HEK293 (cell line): Measurements from ENCODE around the gene ITGAL.

Experiments used
- BCL11A ChIP-seq: fragments of 450-650 bp; formaldehyde crosslinking; IDR thresholded peaks from 2 replicates; pipeline ENCODE4 v1.5.1; 2016; ENCODE audit warnings: low read depth, missing biosample characterization, missing genetic modification characterization
- CTCF ChIP-seq: fragments of 450-650 bp; formaldehyde crosslinking; IDR thresholded peaks from 2 replicates; pipeline ENCODE4 v1.5.1; 2016; ENCODE audit warnings: missing biosample characterization, missing genetic modification characterization
- ELK4 ChIP-seq: IDR thresholded peaks from 2 replicates; pipeline ENCODE4 v1.6.1; 2011; ENCODE audit warnings: mild to moderate bottlenecking, low read depth, low read length, borderline replicate concordance
- GLI2 ChIP-seq: fragments of 450-650 bp; formaldehyde crosslinking; IDR thresholded peaks from 2 replicates; pipeline ENCODE4; 2017; ENCODE audit warnings: missing biosample characterization, missing genetic modification characterization, low read depth, borderline replicate concordance
- GLIS1 ChIP-seq: fragments of 450-650 bp; formaldehyde crosslinking; IDR thresholded peaks from 2 replicates; pipeline ENCODE4 v1.5.1; 2016; ENCODE audit warnings: missing biosample characterization, missing genetic modification characterization
- HIC1 ChIP-seq: fragments of 450-650 bp; formaldehyde crosslinking; IDR thresholded peaks from 2 replicates; pipeline ENCODE4 v1.5.1; 2016; ENCODE audit warnings: missing biosample characterization, missing genetic modification characterization
- HOXD13 ChIP-seq: sonication (generic); formaldehyde crosslinking; IDR thresholded peaks from 2 replicates; pipeline ENCODE4 v1.8.0; 2022; ENCODE audit warnings: missing genetic modification reagents, borderline replicate concordance
- KLF16 ChIP-seq: fragments of 450-650 bp; formaldehyde crosslinking; IDR thresholded peaks from 2 replicates; pipeline ENCODE4 v1.5.1; 2017; ENCODE audit warnings: missing biosample characterization, missing genetic modification characterization
- MEIS1 ChIP-seq: sonication (generic); formaldehyde crosslinking; IDR thresholded peaks from 2 replicates; pipeline ENCODE4 v1.8.1; 2022; ENCODE audit warnings: missing genetic modification reagents, mild to moderate bottlenecking, borderline replicate concordance
- MYNN ChIP-seq: fragments of 450-650 bp; formaldehyde crosslinking; IDR thresholded peaks from 2 replicates; pipeline ENCODE4 v1.5.1; 2016; ENCODE audit warnings: missing biosample characterization, missing genetic modification characterization, borderline replicate concordance
- PRDM1 ChIP-seq: fragments of 450-650 bp; formaldehyde crosslinking; IDR thresholded peaks from 2 replicates; pipeline ENCODE4; 2016; ENCODE audit warnings: missing biosample characterization, missing genetic modification characterization
- SP3 ChIP-seq: fragments of 450-650 bp; formaldehyde crosslinking; IDR thresholded peaks from 2 replicates; pipeline ENCODE4 v1.5.1; 2016; ENCODE audit warnings: missing biosample characterization, missing genetic modification characterization
- WT1 ChIP-seq: fragments of 450-650 bp; formaldehyde crosslinking; IDR thresholded peaks from 2 replicates; pipeline ENCODE4 v1.5.1; 2016; ENCODE audit warnings: missing biosample characterization, missing genetic modification characterization
- ZBTB17 ChIP-seq: fragments of 450-650 bp; formaldehyde crosslinking; IDR thresholded peaks from 2 replicates; pipeline ENCODE4 v1.5.1; 2016; ENCODE audit warnings: missing biosample characterization, missing genetic modification characterization
- ZBTB21 ChIP-seq: fragments of 450-650 bp; formaldehyde crosslinking; IDR thresholded peaks from 2 replicates; pipeline ENCODE4 v1.5.1; 2017; ENCODE audit warnings: missing biosample characterization, missing genetic modification characterization
- ZBTB48 ChIP-seq: fragments of 450-650 bp; formaldehyde crosslinking; IDR thresholded peaks from 2 replicates; pipeline ENCODE4 v1.5.1; 2016; ENCODE audit warnings: missing biosample characterization, missing genetic modification characterization
- ZFP37 ChIP-seq: fragments of 450-650 bp; formaldehyde crosslinking; IDR thresholded peaks from 2 replicates; pipeline ENCODE4 v1.5.1; 2016; ENCODE audit warnings: missing biosample characterization, missing genetic modification characterization
- ZFP41 ChIP-seq: fragments of 450-650 bp; formaldehyde crosslinking; IDR thresholded peaks from 2 replicates; pipeline ENCODE4 v1.5.1; 2016; ENCODE audit warnings: missing biosample characterization, missing genetic modification characterization, borderline replicate concordance
- ZNF112 ChIP-seq: fragments of 450-650 bp; formaldehyde crosslinking; IDR thresholded peaks from 2 replicates; pipeline ENCODE4 v1.5.0; 2017; ENCODE audit warnings: missing biosample characterization, missing genetic modification characterization
- ZNF138 ChIP-seq: fragments of 450-650 bp; formaldehyde crosslinking; IDR thresholded peaks from 2 replicates; pipeline ENCODE4 v1.5.1; 2016; ENCODE audit warnings: missing biosample characterization, missing genetic modification characterization, borderline replicate concordance
- ZNF146 ChIP-seq: fragments of 450-650 bp; formaldehyde crosslinking; IDR thresholded peaks from 2 replicates; pipeline ENCODE4 v1.5.1; 2016; ENCODE audit warnings: missing biosample characterization, missing genetic modification characterization
- ZNF169 ChIP-seq: fragments of 450-650 bp; formaldehyde crosslinking; IDR thresholded peaks from 2 replicates; pipeline ENCODE4 v1.5.1; 2016; ENCODE audit warnings: missing biosample characterization, missing genetic modification characterization
- ZNF175 ChIP-seq: fragments of 450-650 bp; formaldehyde crosslinking; IDR thresholded peaks from 2 replicates; pipeline ENCODE4 v1.5.1; 2016; ENCODE audit warnings: missing biosample characterization, missing genetic modification characterization
- ZNF202 ChIP-seq: fragments of 450-650 bp; formaldehyde crosslinking; IDR thresholded peaks from 2 replicates; pipeline ENCODE4 v1.5.1; 2016; ENCODE audit warnings: missing biosample characterization, missing genetic modification characterization, borderline replicate concordance
- ZNF24 ChIP-seq: fragments of 450-650 bp; formaldehyde crosslinking; IDR thresholded peaks from 2 replicates; pipeline ENCODE4 v1.5.1; 2016; ENCODE audit warnings: missing biosample characterization, missing genetic modification characterization
- ZNF26 ChIP-seq: fragments of 450-650 bp; formaldehyde crosslinking; IDR thresholded peaks from 2 replicates; pipeline ENCODE4 v1.5.1; 2016; ENCODE audit warnings: missing biosample characterization, missing genetic modification characterization
- ZNF302 ChIP-seq: fragments of 450-650 bp; formaldehyde crosslinking; IDR thresholded peaks from 2 replicates; pipeline ENCODE4 v1.5.1; 2016; ENCODE audit warnings: missing biosample characterization, missing genetic modification characterization, low read depth
- ZNF324 ChIP-seq: fragments of 450-650 bp; formaldehyde crosslinking; IDR thresholded peaks from 2 replicates; pipeline ENCODE4 v1.5.1; 2016; ENCODE audit warnings: missing biosample characterization, missing genetic modification characterization
- ZNF354C ChIP-seq: fragments of 450-650 bp; formaldehyde crosslinking; IDR thresholded peaks from 2 replicates; pipeline ENCODE4 v1.5.1; 2016; ENCODE audit warnings: missing biosample characterization, missing genetic modification characterization, low read depth, borderline replicate concordance
- ZNF404 ChIP-seq: fragments of 450-650 bp; formaldehyde crosslinking; IDR thresholded peaks from 2 replicates; pipeline ENCODE4 v1.5.1; 2017; ENCODE audit warnings: missing biosample characterization, missing genetic modification characterization
- ZNF501 ChIP-seq: fragments of 450-650 bp; formaldehyde crosslinking; IDR thresholded peaks from 2 replicates; pipeline ENCODE4 v1.5.1; 2016; ENCODE audit warnings: missing biosample characterization, missing genetic modification characterization
- ZNF549 ChIP-seq: fragments of 450-650 bp; IDR thresholded peaks from 2 replicates; pipeline ENCODE4 v1.5.1; 2018; ENCODE audit warnings: missing biosample characterization, missing genetic modification characterization, mild to moderate bottlenecking, inconsistent platforms, moderate library complexity
- ZNF624 ChIP-seq: fragments of 450-650 bp; formaldehyde crosslinking; IDR thresholded peaks from 2 replicates; pipeline ENCODE4 v1.5.1; 2017; ENCODE audit warnings: missing biosample characterization, missing genetic modification characterization
- ZNF660 ChIP-seq: fragments of 450-650 bp; IDR thresholded peaks from 2 replicates; pipeline ENCODE4 v1.5.1; 2018; ENCODE audit warnings: missing biosample characterization, mild to moderate bottlenecking, missing genetic modification characterization
- ZNF701 ChIP-seq: fragments of 450-650 bp; formaldehyde crosslinking; IDR thresholded peaks from 2 replicates; pipeline ENCODE4 v1.5.1; 2016; ENCODE audit warnings: missing biosample characterization, missing genetic modification characterization
- ZNF777 ChIP-seq: fragments of 450-650 bp; formaldehyde crosslinking; IDR thresholded peaks from 2 replicates; pipeline ENCODE4 v1.5.1; 2017; ENCODE audit warnings: missing biosample characterization, missing genetic modification characterization, borderline replicate concordance
- ZSCAN30 ChIP-seq: fragments of 450-650 bp; IDR thresholded peaks from 2 replicates; pipeline ENCODE4 v1.5.1; 2018; ENCODE audit warnings: missing biosample characterization, mild to moderate bottlenecking, missing genetic modification characterization, moderate library complexity

Gene ITGAL

GRCh38 chr16:30430428-30430970 is 42.0 kb upstream of the ITGAL start (continued):
- TF ChIP-seq ZNF549: no peak
- TF ChIP-seq ZBTB21 (tag by site-specific recombination): peak; percentile 38; the same call in 1 of the 2 replicates
- no peak for TF ChIP-seq ZSCAN30 (tag by site-specific recombination)
- no peak for TF ChIP-seq ZNF404
- TF ChIP-seq ZNF624: no peak
- TF ChIP-seq ZNF24 (tag by site-specific recombination): 0 out of 2 replicates have a peak, but pooled peaks have one; percentile 19
- TF ChIP-seq HIC1 (tag by site-specific recombination): no peak
- no peak for TF ChIP-seq ZNF146 (tag by site-specific recombination)
- peak; percentile 46; the same call in 1 of the 2 replicates for TF ChIP-seq KLF16 (tag by site-specific recombination)
- no peak for TF ChIP-seq ZNF354C
- no peak for TF ChIP-seq ZNF302
- TF ChIP-seq HOXD13: no peak
- no peak for TF ChIP-seq ZNF202
- no peak for TF ChIP-seq ZNF169 (tag by site-specific recombination)
- peak; percentile 28; the same call in 1 of the 2 replicates for TF ChIP-seq ZNF701 (tag by site-specific recombination)
- no peak for TF ChIP-seq ELK4
- TF ChIP-seq PRDM1: peak; percentile 2; the same call in 1 of the 2 replicates
- no peak for TF ChIP-seq GLIS1
- TF ChIP-seq ZFP37 (tag by site-specific recombination): no peak
- TF ChIP-seq BCL11A (tag by site-specific recombination): no peak
- TF ChIP-seq ZNF175: no peak
- TF ChIP-seq ZNF501 (tag by site-specific recombination): 0 out of 2 replicates have a peak, but pooled peaks have one; percentile 44
- no peak for TF ChIP-seq GLI2 (tag by site-specific recombination)
- no peak for TF ChIP-seq ZNF112 (tag by site-specific recombination)
- no peak for TF ChIP-seq ZBTB17 (tag by site-specific recombination)
- TF ChIP-seq MYNN: no peak
- no peak for TF ChIP-seq MEIS1
- TF ChIP-seq ZBTB48 (tag by site-specific recombination): peak; percentile 93
- TF ChIP-seq WT1: no peak
- TF ChIP-seq SP3 (tag by site-specific recombination): no peak
- TF ChIP-seq ZNF138: no peak
- peak; percentile 84 for TF ChIP-seq ZNF324 (tag by site-specific recombination)
- TF ChIP-seq ZFP41 (tag by site-specific recombination): no peak
- no peak for TF ChIP-seq ZNF660 (tag by site-specific recombination)
- TF ChIP-seq ZNF777: no peak; the same call in 1 of the 2 replicates
- no peak for TF ChIP-seq ZNF26 (tag by site-specific recombination)
- TF ChIP-seq CTCF (tag by site-specific recombination): peak; percentile 71
